ENCODE data around the gene DUOX2. TPM values are rescaled to one million over a fixed set of nuclear protein-coding genes. Genes with fewer than 3 reads are reported as not detected.

DUOX2 gene
- total and polyA plus RNA-seq, 4 donors, result 0.06 to 0.08 TPM; not detected in 2

- peaks cover 3 to 9% (median 5%) of the 10 kb centered on the region in 4 donors for H3K27me3 ChIP-seq (ENCODE audit: control insufficient read depth in 4 of 4, insufficient read depth in 4 of 4, low read length in 3 of 4)
Observed at GRCh38 chr15:45107941-45108630, 5.9 kb downstream of the DUOX2 start.

GRCh38 chr15:45106002-45106790, 7.8 kb downstream of the DUOX2 start:
- Histone ChIP-seq H3K9ac (ENCODE audit: low read depth in 1 of 2, low read length in 2 of 2) (no peak overlapping the region), H3K9me3 (ENCODE audit: control insufficient read depth in 4 of 4, low read length in 3 of 4) (no peaks in the 10 kb centered on the region), H3K27me3 (ENCODE audit: control insufficient read depth in 4 of 4, insufficient read depth in 4 of 4, low read length in 3 of 4) (peaks cover 0 to 3% (median 1%) of the 10 kb centered on the region in 4 donors), H3K4me3 (ENCODE audit: low read depth in 1 of 3, low read length in 3 of 3) (no peak overlapping the region), H3K27ac (ENCODE audit: low read depth in 1 of 2, low read length in 2 of 2) (no peak overlapping the region), H3K4me1 (ENCODE audit: control insufficient read depth in 4 of 4, insufficient read depth in 4 of 4, low read length in 3 of 4) (no peaks in the 10 kb centered on the region), H3K36me3 (ENCODE audit: control insufficient read depth in 4 of 4, insufficient read depth in 3 of 4, low read depth in 1 of 4, low read length in 3 of 4) (no peaks in the 10 kb centered on the region)
- TF ChIP-seq NR2F2 (IDR thresholded peaks at IDR 0.05), result no peak
- TF ChIP-seq RAD21 (IDR thresholded peaks at IDR 0.05), result no peak
- TF ChIP-seq MAX (IDR thresholded peaks at IDR 0.05), result no peak
- DNase-seq (ENCODE audit: low spot score), result no peak
- 80% methylated on average over 15 of the region's 15 CpGs for WGBS

More at GRCh38 chr15:45107941-45108630, 5.9 kb downstream of the DUOX2 start:
- Histone ChIP-seq H3K9me3 (ENCODE audit: control insufficient read depth in 4 of 4, low read length in 3 of 4) (no peaks in the 10 kb centered on the region), H3K4me1 (ENCODE audit: control insufficient read depth in 4 of 4, insufficient read depth in 4 of 4, low read length in 3 of 4) (peaks cover 7 to 11% (median 9%) of the 10 kb centered on the region in 4 donors), H3K27ac (ENCODE audit: low read depth in 1 of 2, low read length in 2 of 2) (no peak overlapping the region), H3K9ac (ENCODE audit: low read depth in 1 of 2, low read length in 2 of 2) (no peak overlapping the region), H3K36me3 (ENCODE audit: control insufficient read depth in 4 of 4, insufficient read depth in 3 of 4, low read depth in 1 of 4, low read length in 3 of 4) (no peaks in the 10 kb centered on the region), H3K4me3 (ENCODE audit: low read depth in 1 of 3, low read length in 3 of 3) (no peak overlapping the region)
- no peak for TF ChIP-seq RAD21 (IDR thresholded peaks at IDR 0.05)
- no peak for TF ChIP-seq FOXA1 (IDR thresholded peaks at IDR 0.05)
- no peak for TF ChIP-seq MAX (IDR thresholded peaks at IDR 0.05)
- TF ChIP-seq, protein P1, sequence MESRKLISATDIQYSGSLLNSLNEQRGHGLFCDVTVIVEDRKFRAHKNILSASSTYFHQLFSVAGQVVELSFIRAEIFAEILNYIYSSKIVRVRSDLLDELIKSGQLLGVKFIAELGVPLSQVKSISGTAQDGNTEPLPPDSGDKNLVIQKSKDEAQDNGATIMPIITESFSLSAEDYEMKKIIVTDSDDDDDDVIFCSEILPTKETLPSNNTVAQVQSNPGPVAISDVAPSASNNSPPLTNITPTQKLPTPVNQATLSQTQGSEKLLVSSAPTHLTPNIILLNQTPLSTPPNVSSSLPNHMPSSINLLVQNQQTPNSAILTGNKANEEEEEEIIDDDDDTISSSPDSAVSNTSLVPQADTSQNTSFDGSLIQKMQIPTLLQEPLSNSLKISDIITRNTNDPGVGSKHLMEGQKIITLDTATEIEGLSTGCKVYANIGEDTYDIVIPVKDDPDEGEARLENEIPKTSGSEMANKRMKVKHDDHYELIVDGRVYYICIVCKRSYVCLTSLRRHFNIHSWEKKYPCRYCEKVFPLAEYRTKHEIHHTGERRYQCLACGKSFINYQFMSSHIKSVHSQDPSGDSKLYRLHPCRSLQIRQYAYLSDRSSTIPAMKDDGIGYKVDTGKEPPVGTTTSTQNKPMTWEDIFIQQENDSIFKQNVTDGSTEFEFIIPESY (IDR thresholded peaks at IDR 0.05), result no peak
- no peak for TF ChIP-seq JUND (IDR thresholded peaks at IDR 0.05)
- TF ChIP-seq GABPA (IDR thresholded peaks at IDR 0.05 in 1 of 2, conservative IDR thresholded peaks at IDR 0.05 in 1 of 2), result no peak
- DNase-seq (ENCODE audit: low spot score), result no peak
- 93% methylated on average over 10 of the region's 10 CpGs for WGBS

- no peak overlapping the region for H3K27ac ChIP-seq (ENCODE audit: low read depth in 1 of 2, low read length in 2 of 2)
- H3K27me3 ChIP-seq (ENCODE audit: control insufficient read depth in 4 of 4, insufficient read depth in 4 of 4, low read length in 3 of 4), result peaks cover 0 to 3% (median 1%) of the 10 kb centered on the region in 4 donors
- 96% methylated on average over 11 of the region's 11 CpGs for WGBS
- no peak overlapping the region for H3K9ac ChIP-seq (ENCODE audit: low read depth in 1 of 2, low read length in 2 of 2)
- H3K9me3 ChIP-seq (ENCODE audit: control insufficient read depth in 4 of 4, low read length in 3 of 4), result no peaks in the 10 kb centered on the region
- no peak for DNase-seq (ENCODE audit: low spot score)
- no peak overlapping the region for H3K4me3 ChIP-seq (ENCODE audit: low read depth in 1 of 3, low read length in 3 of 3)
- H3K4me1 ChIP-seq (ENCODE audit: control insufficient read depth in 4 of 4, insufficient read depth in 4 of 4, low read length in 3 of 4), result no peaks in the 10 kb centered on the region
- no peaks in the 10 kb centered on the region for H3K36me3 ChIP-seq (ENCODE audit: control insufficient read depth in 4 of 4, insufficient read depth in 3 of 4, low read depth in 1 of 4, low read length in 3 of 4)
- TF ChIP-seq TAF1 (conservative IDR thresholded peaks at IDR 0.05), result no peak
- TF ChIP-seq RAD21 (IDR thresholded peaks at IDR 0.05), result no peak
- TF ChIP-seq, protein P2, sequence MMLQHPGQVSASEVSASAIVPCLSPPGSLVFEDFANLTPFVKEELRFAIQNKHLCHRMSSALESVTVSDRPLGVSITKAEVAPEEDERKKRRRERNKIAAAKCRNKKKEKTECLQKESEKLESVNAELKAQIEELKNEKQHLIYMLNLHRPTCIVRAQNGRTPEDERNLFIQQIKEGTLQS (IDR thresholded peaks at IDR 0.05), result no peak
- TF ChIP-seq FOXA2 (IDR thresholded peaks at IDR 0.05), result no peak
- TF ChIP-seq RXRA (IDR thresholded peaks at IDR 0.05), result no peak
- no peak for TF ChIP-seq SP1 (IDR thresholded peaks at IDR 0.05)
- TF ChIP-seq EGR1 (IDR thresholded peaks at IDR 0.05; ENCODE audit: low read depth in 2 of 2), result no peak
- no peak for TF ChIP-seq NR2F2 (IDR thresholded peaks at IDR 0.05)
- TF ChIP-seq HNF4A (conservative IDR thresholded peaks at IDR 0.05), result no peak
- TF ChIP-seq, protein P3, sequence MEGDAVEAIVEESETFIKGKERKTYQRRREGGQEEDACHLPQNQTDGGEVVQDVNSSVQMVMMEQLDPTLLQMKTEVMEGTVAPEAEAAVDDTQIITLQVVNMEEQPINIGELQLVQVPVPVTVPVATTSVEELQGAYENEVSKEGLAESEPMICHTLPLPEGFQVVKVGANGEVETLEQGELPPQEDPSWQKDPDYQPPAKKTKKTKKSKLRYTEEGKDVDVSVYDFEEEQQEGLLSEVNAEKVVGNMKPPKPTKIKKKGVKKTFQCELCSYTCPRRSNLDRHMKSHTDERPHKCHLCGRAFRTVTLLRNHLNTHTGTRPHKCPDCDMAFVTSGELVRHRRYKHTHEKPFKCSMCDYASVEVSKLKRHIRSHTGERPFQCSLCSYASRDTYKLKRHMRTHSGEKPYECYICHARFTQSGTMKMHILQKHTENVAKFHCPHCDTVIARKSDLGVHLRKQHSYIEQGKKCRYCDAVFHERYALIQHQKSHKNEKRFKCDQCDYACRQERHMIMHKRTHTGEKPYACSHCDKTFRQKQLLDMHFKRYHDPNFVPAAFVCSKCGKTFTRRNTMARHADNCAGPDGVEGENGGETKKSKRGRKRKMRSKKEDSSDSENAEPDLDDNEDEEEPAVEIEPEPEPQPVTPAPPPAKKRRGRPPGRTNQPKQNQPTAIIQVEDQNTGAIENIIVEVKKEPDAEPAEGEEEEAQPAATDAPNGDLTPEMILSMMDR (IDR thresholded peaks at IDR 0.05; ENCODE audit: low read depth, low read length, missing input control), result no peak
- TF ChIP-seq, protein P1 (IDR thresholded peaks at IDR 0.05), result no peak
- TF ChIP-seq MAX (IDR thresholded peaks at IDR 0.05), result no peak
- TF ChIP-seq HNF4G (IDR thresholded peaks at IDR 0.05), result no peak
- no peak for TF ChIP-seq JUND (IDR thresholded peaks at IDR 0.05)
- no peak for TF ChIP-seq YY1 (IDR thresholded peaks at IDR 0.05)
Observed at GRCh38 chr15:45105586-45105985, 8.4 kb downstream of the DUOX2 start.
